Smooth muscle cell (in vitro differentiated cells): ENCODE measurements around the gene ISOC2. TPM values are rescaled to one million over a fixed set of nuclear protein-coding genes. Genes with fewer than 3 reads are reported as not detected.
A peak's percentile ranks its signal among the peaks of the same experiment; 100 is the strongest.

Experiments used
- DNase-seq: peaks from one replicate; lab custom pipeline; 2025; ENCODE audit not compliant: unreplicated experiment; lab: John Stamatoyannopoulos, UW
- H2AFZ ChIP-seq: fragments of 200-600 bp; sonication (generic); 2 replicates; pipeline ENCODE4 v1.6.0; 2016; ENCODE audit warnings: antibody characterized with exemption, low read depth, mild to moderate bottlenecking
- H3F3A ChIP-seq: fragments of 200-600 bp; sonication (generic); 2 replicates; pipeline ENCODE4 v1.6.0; 2017; ENCODE audit warnings: antibody characterized with exemption, low read depth
- H3K27ac ChIP-seq: fragments of 200-600 bp; sonication (generic); 2 replicates; pipeline ENCODE4 v1.5.1; 2016; ENCODE audit warnings: low read depth, mild to moderate bottlenecking
- H3K27me3 ChIP-seq: fragments of 200-600 bp; sonication (generic); 2 replicates; pipeline ENCODE4 v1.6.1; 2016; ENCODE audit warnings: low read depth, mild to moderate bottlenecking
- H3K36me3 ChIP-seq: fragments of 200-600 bp; sonication (generic); 2 replicates; pipeline ENCODE4 v1.5.1; 2016; ENCODE audit warnings: low read depth
- H3K4me1 ChIP-seq: fragments of 200-600 bp; sonication (generic); 2 replicates; pipeline ENCODE4 v1.5.1; 2016; ENCODE audit warnings: low read depth
- H3K4me2 ChIP-seq: fragments of 200-600 bp; sonication (generic); 2 replicates; pipeline ENCODE4 v1.6.0; 2016; ENCODE audit warnings: mild to moderate bottlenecking
- H3K4me3 ChIP-seq: fragments of 200-600 bp; sonication (generic); 2 replicates; pipeline ENCODE4 v1.5.1; 2016; ENCODE audit warnings: mild to moderate bottlenecking
- H3K79me2 ChIP-seq: fragments of 200-600 bp; sonication (generic); 2 replicates; pipeline ENCODE4 v1.6.0; 2016; ENCODE audit warnings: low read depth, mild to moderate bottlenecking
- H3K9ac ChIP-seq: fragments of 200-600 bp; sonication (generic); 2 replicates; pipeline ENCODE4 v1.6.0; 2016; ENCODE audit warnings: low read depth
- H3K9me3 ChIP-seq: fragments of 200-600 bp; sonication (generic); replicated peaks from 2 replicates; pipeline ENCODE4 v1.5.1; 2016; ENCODE audit warnings: low read depth
- H4K20me1 ChIP-seq: fragments of 200-600 bp; sonication (generic); 2 replicates; pipeline ENCODE4 v1.6.0; 2016; ENCODE audit warnings: low read depth
- CTCF ChIP-seq: fragments of 200-600 bp; sonication (generic); IDR thresholded peaks from 2 replicates; pipeline ENCODE4 v1.5.1; 2017; ENCODE audit warnings: borderline replicate concordance, mild to moderate bottlenecking, antibody characterized with exemption; ENCODE audit not compliant: insufficient read depth, poor library complexity, severe bottlenecking
- WGBS: methylation state at CpG from one replicate; pipeline ENCODE4 v1.1.7; 2016; ENCODE audit warnings: low lambda C conversion rate; 5-methylcytosine and 5-hydroxymethylcytosine counted together
- polyA plus RNA-seq: library from polyadenylated mRNA; unstranded; fragments of >200 nt; fragmentation: Nextera tagmentation; extraction: Ambion mirVana; gene quantifications from 2 replicates; pipeline ENCODE4 v1.2.1, GENCODE V29; 2016
- total RNA-seq: library from RNA; depleted of rRNA; stranded (reverse); fragments of >200 nt; gene quantifications from 2 replicates; pipeline ENCODE4 v1.2.3, GENCODE V29; 2014

The ISOC2 gene
- total and polyA plus RNA-seq, 2 experiments from 2014 or later: 56.5 to 61.4 TPM

GRCh38 chr19:55487924-55488687 lies 26.7 kb upstream of the ISOC2 start, which contains the start of gene SSC5D:
Gene SSC5D, plus strand, starts transcription at chr19:55488436. Its CDS starts 154 bp downstream, at chr19:55488590.
- Histone ChIP-seq H4K20me1 (no peaks in the 10 kb centered on the region), H3K9me3 (no peaks in the 10 kb centered on the region), H3F3A (peaks cover 12% of the 10 kb centered on the region), H3K4me1 (peaks cover 32% of the 10 kb centered on the region), H3K27me3 (no peaks in the 10 kb centered on the region), H3K4me2 (peak within 1 kb of the TSS; percentile 99), H3K4me3 (peak within 1 kb of the TSS; percentile 24), H3K27ac (peak within 1 kb of the TSS; percentile 96), H3K9ac (peak within 1 kb of the TSS; percentile 76), H3K79me2 (peaks cover 7% of the 10 kb centered on the region), H3K36me3 (no peaks in the 10 kb centered on the region), H2AFZ (no peak within 1 kb of the TSS)
- WGBS: 6% methylated on average over 5 of the region's 21 CpGs
- DNase-seq: no peak
- TF ChIP-seq CTCF: no peak

GRCh38 chr19:55486971-55487923 lies 25.8 kb upstream of the ISOC2 start:
- Histone ChIP-seq H3K4me3 (peak overlapping the region; percentile 24), H4K20me1 (no peaks in the 10 kb centered on the region), H3K4me1 (peaks cover 32% of the 10 kb centered on the region), H3K4me2 (peak overlapping the region; percentile 99), H3K79me2 (peaks cover 7% of the 10 kb centered on the region), H3K9me3 (no peaks in the 10 kb centered on the region), H2AFZ (no peak overlapping the region), H3K27ac (peak overlapping the region; percentile 96), H3K9ac (peak overlapping the region; percentile 76), H3F3A (peaks cover 12% of the 10 kb centered on the region), H3K36me3 (no peaks in the 10 kb centered on the region), H3K27me3 (no peaks in the 10 kb centered on the region)
- TF ChIP-seq CTCF: no peak
- peak; percentile 78 for DNase-seq
- WGBS: 7% methylated on average over 27 of the region's 27 CpGs

- H3K9ac ChIP-seq: peak overlapping the region; percentile 96
- H3K9me3 ChIP-seq: no peaks in the 10 kb centered on the region
- H2AFZ ChIP-seq: no peak overlapping the region
- DNase-seq: no peak
- peak overlapping the region; percentile 96 for H3K27ac ChIP-seq
- H3K4me2 ChIP-seq: peak overlapping the region; percentile 99
- H3K27me3 ChIP-seq: no peaks in the 10 kb centered on the region
- H3K4me1 ChIP-seq: peaks cover 32% of the 10 kb centered on the region
- whole genome bisulfite sequencing: 87% methylated on average over 31 of the region's 53 CpGs
- TF ChIP-seq CTCF: no peak
- H3K4me3 ChIP-seq: peak overlapping the region; percentile 85
- no peaks in the 10 kb centered on the region for H4K20me1 ChIP-seq
- peaks cover 7% of the 10 kb centered on the region for H3K79me2 ChIP-seq
- H3K36me3 ChIP-seq: no peaks in the 10 kb centered on the region
- peaks cover 12% of the 10 kb centered on the region for H3F3A ChIP-seq
Measured at GRCh38 chr19:55486043-55486970, 24.9 kb upstream of the ISOC2 start.
